ENCODE measurements around the gene KMT2D. TPM values are rescaled to one million over a fixed set of nuclear protein-coding genes. Genes with fewer than 3 reads are reported as not detected.

The KMT2D gene
- total RNA-seq, 1 donor from 2014 or later, result 106 TPM

DNA sequence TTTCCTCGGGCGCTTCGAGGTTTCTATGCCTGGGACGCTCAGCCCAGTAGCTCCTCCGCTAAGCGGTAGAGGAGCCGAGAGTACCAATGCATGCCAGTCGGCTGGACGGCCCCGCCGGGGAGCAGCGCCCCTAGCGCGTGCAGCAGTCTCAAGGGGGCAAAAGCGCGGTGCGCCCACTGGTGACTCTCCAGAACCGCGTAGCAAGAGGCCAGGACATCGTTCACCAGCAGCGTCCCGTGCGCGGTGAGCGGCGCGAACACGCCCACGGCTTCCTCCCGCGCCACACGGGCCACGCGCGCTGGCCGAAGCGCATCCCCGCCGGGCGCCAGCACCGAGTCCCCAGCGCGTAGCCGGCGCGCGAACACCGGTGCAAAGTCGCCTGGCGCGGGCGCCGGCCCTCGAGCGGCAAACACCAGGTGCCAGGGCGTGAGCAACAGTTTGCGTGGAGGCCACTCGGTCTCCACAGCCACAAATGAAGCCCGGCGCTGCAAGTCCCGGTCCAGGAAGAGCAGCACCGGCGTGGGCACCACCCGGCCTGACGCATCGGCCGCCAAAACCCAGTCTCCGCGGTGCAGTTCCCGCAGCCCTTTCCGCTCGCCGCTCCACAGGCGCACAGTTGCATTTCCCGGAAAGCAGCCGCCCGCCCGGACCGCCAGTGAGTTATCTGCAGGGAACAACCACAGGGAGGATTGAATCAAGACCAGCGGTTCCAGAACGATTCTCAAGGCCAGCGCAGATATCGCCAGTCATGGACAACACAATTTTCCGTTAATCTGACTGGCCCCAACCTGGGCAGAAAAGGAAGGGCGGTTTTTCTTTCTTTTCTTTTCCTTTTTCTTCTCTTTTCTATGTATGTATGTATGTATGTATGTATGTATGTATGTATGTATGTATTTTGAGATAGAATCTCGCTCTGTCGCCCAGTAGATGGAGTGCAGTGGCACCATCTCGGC lies 29.5 kb upstream of the KMT2D start:
- intact Hi-C loops (cut with micrococcal nuclease), result loop anchor here (2.0 to 5.0 kb wide), 3 partner anchors 21 to 108 kb away; partner anchors contain the start of gene LMBR1L

DNA sequence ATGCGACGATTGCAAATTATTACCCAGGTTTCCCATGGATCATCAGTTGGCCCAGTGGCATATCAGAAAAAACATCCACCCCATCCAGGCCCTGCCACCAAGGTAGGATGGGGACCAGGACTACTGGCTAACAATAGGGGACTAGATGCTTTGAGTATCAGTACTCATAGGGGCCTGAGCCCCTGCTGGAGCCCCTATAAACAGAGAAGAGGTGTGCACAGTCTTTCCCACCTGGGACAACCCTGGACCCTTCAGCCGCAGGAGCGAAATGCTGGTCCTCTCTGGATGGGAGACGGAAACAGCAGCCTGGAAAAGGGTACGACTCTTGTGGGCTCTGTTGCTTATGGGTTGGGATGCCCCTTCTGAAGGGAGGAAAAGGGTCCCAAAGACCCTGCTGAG lies 28.3 kb upstream of the KMT2D start:
- intact Hi-C loops (cut with micrococcal nuclease), result loop anchor here (1.0 to 2.0 kb wide), 4 partner anchors 22 to 146 kb away; partner anchors contain the start of gene LMBR1L

DNA sequence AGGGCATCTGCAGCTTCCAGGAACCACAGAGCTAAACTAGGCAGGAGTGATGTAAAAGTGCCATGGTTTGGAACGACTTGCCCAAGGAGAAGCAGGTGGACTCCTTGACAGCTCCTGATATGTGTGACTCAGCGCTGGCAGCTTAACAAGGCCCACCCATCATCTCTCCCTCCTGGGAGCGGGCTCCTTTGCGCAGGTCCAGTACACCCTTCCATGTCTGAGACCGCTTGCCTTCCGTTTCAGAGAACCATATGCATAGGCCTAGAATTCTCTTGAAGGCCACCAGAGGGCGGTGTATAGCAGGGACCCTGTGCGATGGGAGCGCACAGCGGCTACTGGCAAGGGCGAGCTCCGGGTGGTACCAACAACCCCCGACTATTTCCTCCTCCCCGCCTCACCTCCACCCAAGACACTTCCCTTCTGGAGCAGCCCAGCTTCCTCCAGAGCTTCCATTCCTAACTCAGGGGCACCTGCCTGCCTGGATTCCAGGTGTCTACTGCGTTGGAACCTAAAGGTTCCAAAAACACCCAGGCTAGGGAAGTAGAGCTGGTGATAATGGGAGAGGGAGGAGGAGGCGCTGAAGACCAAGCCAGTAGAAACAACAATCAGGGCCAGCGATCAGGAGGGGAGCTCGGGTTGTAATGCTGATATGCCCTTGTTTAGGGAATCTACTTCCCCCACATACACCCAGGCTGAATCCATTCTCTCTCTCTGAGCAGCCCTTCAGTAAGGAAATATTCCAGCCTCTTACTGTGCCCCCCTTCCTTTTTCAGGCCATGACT lies 27.7 kb upstream of the KMT2D start:
- intact Hi-C loops (cut with micrococcal nuclease), result loop anchor here (1.0 to 2.0 kb wide), 4 partner anchors 22 to 147 kb away; partner anchors contain the start of gene LMBR1L

DNA sequence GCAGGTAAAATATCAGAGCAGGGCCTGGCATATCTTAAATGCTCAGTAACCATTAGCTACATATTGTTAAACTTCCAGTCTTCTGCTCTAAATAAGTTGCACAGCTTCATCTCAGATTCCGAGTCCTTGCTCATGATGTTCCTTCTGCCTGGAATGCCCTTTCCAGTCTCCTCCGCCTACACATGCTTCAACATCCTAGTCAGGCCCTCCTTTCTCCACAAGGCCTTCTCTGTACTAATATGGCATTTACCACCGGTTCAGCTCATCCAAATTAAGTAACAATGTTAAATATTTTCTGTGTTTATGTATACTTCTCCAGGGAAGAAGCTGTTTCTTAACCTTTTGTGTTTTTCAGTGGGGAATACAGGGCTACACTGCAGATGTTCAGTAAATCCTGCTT lies 25.5 kb upstream of the KMT2D start:
- intact Hi-C loops (cut with micrococcal nuclease), result no loop called here

DNA sequence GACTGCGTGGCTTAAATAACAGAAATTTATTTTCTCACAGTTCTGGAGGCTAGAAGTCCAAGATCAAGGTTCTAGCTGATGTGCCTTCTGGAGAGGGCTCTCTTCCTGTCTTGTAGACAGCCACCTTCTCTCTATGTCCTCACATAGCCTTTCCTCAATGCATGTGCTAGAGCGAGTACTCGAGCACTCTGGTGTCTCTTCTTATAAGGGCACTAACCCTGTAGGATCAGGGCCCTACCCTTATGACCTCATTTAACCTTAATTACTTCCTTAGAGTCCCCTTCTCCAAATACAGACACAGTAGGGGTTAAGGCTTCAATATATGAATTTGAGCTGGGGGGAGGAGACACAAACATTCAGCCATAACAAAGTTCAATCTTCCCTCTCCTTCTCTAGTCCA lies 23.8 kb upstream of the KMT2D start:
- intact Hi-C loops (cut with micrococcal nuclease), result no loop called here

DNA sequence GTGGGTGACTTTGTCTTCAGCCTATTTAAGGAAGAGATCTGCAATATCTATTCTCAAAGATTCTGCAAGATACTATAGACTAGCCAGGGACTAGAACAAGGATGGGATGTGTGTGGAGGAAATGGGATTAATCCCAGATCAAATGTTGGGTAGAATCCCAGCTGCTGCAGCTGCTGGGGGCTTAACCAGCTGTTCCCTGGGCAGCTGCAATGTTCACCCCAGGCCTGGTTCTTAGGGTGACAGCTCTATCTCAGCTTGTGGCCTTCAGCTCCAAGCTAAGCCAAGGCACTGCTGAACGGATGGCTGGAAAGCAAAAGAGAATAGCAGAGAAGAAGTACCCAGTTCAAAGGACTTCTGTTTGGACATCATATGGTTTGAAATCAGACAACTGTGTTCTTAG lies 19.2 kb upstream of the KMT2D start:
- intact Hi-C loops (cut with micrococcal nuclease), result no loop called here

DNA sequence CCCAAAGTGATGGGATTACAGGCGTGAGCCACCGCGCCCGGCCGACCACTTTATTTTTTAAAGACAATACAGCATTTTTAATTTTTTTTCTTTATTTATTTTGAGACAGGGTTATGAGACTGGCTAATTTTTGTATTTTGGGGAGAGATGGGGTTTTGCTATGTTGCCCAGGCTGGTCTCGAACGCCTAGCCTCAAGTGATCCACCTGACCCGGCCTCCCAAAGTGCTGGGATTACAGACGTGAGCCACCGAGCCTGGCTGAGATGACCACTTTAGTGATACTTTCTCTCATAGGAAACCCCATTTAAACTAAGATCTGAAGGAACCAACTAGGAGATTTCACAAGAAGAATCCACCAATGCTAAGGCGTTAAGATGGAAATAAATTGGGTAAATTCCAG lies 10.4 kb upstream of the KMT2D start:
- intact Hi-C loops (cut with micrococcal nuclease), result loop anchor here (1.0 kb wide), 4 partner anchors 15 to 59 kb away; partner anchors contain the start of genes LMBR1L and PRKAG1

DNA sequence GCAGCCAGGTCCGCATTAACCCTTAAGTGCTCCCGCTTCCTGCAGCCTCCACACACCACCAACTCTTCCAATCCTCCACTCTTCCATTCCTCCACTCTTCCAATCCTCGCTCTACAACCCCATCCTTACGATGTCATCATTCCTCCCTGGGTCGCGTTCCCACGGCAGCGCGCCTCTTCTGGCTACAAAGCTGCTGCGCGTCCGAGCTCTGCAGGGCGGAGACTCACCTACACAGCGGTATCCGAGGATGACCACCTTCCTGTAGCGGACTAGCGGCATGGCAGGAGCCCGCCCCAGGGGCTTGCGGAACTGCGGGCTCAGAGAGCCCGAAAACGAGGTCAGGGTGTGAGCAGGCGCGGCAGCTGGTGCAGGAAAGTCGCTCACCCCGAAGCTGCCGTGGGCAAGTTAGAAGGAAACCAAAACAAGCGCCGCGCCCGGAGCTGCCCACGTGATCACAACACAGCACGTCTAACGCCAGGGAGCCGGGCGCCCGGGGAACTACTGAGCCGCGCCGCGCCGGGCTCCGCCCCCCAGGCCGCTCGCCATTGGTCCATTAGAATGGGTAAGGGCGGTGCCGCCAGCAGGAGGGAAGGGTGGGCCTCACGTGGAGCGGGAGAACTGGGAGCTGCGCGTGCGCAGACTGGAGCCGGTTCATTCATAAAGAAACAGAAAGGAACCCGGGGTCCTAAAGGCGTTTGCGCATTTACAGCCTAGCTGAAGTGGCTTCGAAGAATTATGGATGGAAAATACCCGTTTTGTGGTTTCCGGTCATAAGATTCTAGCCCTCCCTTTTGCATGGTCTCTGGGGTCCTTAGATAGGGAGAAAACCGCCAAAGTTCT lies 9.1 kb upstream of the KMT2D start, which contains the start of gene RHEBL1:
RHEBL1 (minus strand) TSS at position 473 of the 840 bp plus-strand sequence; CDS start at position 279, 194 bp downstream.
- intact Hi-C loops (cut with micrococcal nuclease), result loop anchor here (1.0 to 10.0 kb wide), 6 partner anchors 9 to 195 kb away; partner anchors contain the start of genes KMT2D, LMBR1L, PRKAG1 and TUBA1C

DNA sequence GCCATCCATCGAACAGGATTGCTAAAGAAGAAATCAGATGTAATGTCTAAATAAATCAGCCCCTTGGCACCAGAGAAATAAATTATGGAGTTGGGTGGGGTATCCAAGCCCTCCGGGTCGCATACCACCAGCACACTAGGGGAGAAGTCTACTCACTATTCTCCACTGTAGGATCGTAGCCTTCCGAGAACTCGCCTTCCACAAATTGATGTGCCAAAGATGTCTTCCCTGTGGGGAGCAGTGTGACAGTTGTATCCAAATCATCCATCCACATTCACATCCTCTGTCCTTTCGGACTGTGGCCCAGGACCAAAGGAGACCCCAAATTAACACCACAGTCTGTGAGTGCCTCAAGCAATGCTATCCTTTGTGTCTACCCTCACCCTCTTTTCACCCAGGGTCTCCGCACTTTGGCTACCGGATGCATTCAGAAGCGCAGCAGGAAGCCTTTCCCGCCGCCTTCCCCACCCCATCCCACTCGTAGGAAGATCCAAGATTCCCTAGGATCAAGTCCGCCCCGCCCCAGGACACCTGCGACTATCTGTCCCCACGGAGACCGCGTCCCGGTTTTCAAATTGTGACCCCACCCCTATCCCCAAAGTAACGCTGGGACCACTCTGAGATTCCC lies 8.4 kb upstream of the KMT2D start:
- intact Hi-C loops (cut with micrococcal nuclease), result loop anchor here (1.0 to 10.0 kb wide), 2 partner anchors 9 to 196 kb away; partner anchors contain the start of genes KMT2D and TUBA1C

DNA sequence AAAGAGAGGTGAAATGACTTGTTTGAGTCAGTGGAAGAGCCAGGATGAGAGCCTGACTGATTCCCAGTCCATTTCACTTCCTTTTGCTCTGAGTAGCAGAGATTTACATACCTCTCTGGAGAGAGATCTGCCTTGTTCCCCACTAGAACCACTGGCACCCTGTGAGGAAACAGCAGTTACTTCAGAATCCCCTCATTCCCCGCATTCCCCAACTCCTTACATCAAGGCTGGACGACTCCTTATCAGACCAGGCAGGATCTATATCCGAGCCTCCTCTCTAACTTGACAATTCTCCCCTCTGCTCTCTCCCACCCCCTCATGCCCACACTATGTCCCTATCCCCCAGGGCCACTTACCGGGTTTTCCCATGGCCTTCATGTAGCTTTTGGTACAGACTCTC lies 5.5 kb upstream of the KMT2D start:
- intact Hi-C loops (cut with micrococcal nuclease), result loop anchor here (10.0 kb wide), 1 partner anchor 199 kb away; the partner anchor contains the start of gene TUBA1C

DNA sequence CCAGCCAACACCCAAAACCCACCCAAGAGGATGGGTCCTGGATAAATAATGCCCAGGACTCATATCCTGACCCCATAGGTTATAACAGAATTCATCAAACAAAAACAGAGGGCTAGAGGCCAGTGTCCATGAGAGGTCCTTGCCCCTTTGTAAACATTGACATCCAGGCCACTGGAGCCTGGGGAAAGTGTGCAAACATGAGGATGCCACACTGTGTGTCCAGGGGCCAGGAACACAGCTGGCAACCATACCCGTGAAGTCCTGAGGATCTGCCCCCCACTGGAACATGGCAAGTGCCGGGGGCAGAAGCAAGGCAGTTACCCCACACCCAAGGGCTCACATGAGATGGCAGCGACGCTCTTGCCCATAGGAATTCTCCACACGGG lies 4.2 kb upstream of the KMT2D start:
- intact Hi-C loops (cut with micrococcal nuclease), result loop anchor here (1.0 to 10.0 kb wide), 4 partner anchors 24 to 200 kb away; partner anchors contain the start of gene TUBA1C

DNA sequence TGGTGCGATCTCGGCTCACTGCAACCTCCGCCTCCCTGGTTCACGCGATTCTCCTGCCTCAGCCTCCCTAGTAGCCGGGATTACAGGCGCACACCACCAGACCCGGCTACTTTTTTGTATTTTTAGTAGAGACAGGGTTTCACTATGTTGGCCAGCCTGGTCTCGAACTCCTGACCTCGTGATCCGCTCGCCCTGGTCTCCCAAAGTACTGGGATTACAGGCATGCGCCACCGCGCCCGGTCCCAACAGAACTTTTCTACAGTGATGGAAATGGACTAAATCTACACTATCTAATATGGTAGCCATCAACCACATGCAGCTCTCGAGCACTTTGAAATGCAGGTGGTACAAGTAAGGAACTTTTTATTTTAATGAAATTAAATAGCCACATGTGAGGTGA lies 1.3 kb upstream of the KMT2D start:
- intact Hi-C loops (cut with micrococcal nuclease), result loop anchor here (2.0 to 10.0 kb wide), 2 partner anchors 69 to 203 kb away; partner anchors contain the start of genes TUBA1B and TUBA1C

DNA sequence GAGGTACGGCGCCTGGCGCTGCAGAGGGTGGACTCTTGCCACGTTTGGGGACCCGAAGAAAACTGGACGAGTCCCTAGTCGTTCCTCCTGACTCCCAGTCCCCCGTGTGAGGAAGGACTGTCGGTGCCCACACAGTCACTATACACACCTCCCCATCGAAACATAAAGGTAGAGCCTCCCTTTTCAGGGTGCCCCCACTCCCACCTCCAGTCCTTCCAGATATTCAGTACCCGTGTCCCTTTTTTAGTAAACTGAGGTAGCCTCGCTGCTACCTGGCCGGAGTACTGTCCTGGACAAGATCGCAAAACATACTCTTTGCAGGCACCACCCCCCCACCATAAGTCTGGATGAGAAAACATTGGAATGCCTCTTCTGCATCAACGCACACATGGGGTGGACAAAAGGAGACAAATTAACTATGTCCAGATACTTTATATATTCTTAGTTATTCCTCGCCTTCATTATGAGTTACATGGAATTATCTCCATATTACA lies 610 bp upstream of the KMT2D start:
- intact Hi-C loops (cut with micrococcal nuclease), result loop anchor here (2.0 to 10.0 kb wide), 2 partner anchors 70 to 204 kb away; partner anchors contain the start of genes TUBA1B and TUBA1C

DNA sequence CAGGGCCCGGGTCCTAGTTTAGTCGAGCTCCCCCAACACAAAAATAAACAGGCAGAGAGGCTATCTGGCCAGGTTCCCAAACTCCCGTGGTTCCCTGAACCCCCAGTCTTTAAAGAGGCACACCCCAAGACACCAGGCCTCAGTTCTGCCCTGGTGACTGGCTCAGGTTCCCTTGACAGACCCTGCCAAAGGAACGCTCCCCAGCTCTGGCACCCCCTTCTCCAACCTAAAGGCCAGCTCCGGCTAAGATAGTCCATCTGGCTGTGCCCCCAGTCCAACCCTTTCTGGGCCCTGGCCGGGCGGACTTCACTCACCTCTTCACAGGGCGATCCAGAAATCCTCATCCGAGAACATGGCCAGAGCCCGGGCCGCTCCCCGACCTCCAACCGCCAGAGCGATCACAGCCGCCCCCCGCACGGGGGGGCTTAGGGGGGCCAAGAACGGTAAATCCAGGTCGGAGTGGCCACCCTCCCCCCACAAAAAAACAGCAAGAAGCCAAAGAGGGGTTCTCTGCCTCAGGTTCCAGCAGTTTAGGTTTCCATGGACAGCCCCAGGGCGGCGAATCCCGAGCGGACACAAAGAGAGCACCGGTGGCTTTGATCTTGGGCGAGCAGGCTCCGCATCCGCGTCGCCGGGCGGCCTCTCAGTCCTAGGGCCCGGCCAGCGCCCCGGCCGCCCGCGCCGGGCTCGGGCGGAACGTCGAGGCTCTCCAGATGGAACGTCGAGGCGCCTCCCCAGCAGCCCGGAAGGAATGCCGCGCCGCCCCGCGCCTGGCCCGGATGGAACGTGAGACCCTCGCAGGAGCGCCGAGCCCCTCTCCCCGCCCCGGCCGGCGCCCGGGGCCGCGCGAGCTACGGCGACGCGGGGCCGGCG lies 1.1 kb downstream of the KMT2D start:
- intact Hi-C loops (cut with micrococcal nuclease), result loop anchor here (1.0 to 10.0 kb wide), 6 partner anchors 10 to 264 kb away; partner anchors contain the start of genes DDX23, RHEBL1, TROAP and TUBA1B

DNA sequence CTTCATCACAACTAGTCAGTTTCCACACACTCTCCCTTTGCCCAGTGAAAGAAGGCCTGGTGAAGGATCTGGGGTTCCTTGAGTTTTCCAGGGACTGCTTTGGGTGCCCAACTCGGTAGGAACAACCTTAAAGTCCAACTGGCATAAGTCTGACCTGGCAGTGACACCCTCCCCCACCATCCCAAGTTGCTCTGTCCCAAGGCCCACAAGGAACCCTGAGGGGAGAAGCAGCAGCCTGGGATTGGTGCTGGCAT lies 1.6 kb downstream of the KMT2D start:
- intact Hi-C loops (cut with micrococcal nuclease), result loop anchor here (5.0 kb wide), 1 partner anchor 207 kb away; the partner anchor contains the start of gene DDX23

DNA sequence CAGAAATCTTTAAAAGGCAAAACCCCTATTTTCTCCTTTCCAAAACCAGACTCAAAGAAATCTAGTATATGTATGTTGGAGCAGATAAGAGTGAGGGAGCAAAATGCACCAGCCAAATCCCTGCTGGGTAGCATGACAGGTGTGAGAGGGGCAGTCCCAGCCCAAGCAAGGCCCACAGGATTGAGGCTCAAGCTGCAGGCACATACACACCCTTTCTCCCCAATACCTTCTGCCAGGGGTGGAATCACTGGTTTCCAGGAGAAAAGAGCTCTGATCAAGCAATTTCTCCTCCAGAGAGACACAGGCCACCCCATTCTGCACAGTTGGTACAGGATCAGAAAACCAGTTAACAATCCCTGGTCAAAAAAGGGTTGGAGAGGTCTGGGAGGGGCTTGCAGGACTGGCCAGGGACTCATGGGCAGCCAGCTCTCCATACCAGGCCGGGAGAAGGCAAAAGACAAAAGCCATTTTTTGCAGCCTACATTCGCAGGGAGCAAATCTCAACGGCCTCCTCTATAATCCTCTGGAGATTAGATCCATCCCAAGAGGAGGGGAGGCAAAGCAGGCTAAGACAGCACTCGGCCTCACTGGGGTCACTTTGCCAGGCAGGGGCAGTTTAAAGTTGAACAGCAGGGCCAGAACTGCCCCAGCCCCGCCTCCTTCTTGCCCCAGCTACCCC lies 2.1 kb downstream of the KMT2D start:
- intact Hi-C loops (cut with micrococcal nuclease), result loop anchor here (5.0 kb wide), 1 partner anchor 206 kb away; the partner anchor contains the start of gene DDX23

DNA sequence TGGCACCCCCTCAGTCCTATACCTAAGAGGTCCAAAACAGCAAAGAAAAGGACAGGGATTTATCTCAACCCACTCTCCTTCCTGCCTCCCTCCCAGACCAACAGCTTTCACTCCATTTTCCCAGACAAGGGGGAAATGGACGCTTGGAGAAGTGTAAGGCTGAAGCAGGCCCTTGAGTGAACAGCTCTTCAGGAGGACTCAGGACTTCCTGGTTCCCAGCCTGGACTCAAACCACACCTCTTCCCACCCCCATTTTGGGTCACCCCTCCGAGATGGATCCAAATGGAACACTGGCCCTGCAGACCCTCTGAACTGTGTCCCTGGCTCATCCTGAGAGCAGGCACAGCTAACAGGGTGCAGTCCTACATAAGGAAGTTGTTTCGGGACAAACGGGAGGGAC lies 2.7 kb downstream of the KMT2D start:
- intact Hi-C loops (cut with micrococcal nuclease), result loop anchor here (5.0 kb wide), 1 partner anchor 206 kb away; the partner anchor contains the start of gene DDX23
